HepG2 (cell line): Measurements from ENCODE around the gene CSNK1G1. TPM values are rescaled to one million over a fixed set of nuclear protein-coding genes. Genes with fewer than 3 reads are reported as not detected.

ENCODE experiments used
- AKAP8 ChIP-seq: sonication (generic); formaldehyde crosslinking; IDR thresholded peaks from 2 replicates; pipeline ENCODE4 v1.5.1; 2020; ENCODE audit warnings: mild to moderate bottlenecking, missing genetic modification reagents
- CEBPZ ChIP-seq: IDR thresholded peaks from 2 replicates; pipeline ENCODE4 v1.6.1; 2012; ENCODE audit warnings: low read length, improper control_type of control experiment
- CTCF ChIP-seq: sonication (generic); formaldehyde crosslinking; IDR thresholded peaks from 2 replicates; pipeline ENCODE4 v1.5.0; 2020; ENCODE audit warnings: mild to moderate bottlenecking, missing genetic modification reagents, moderate library complexity
- ERF ChIP-seq: IDR thresholded peaks from 2 replicates; pipeline ENCODE4 v1.6.1; 2018; ENCODE audit warnings: missing biosample characterization, missing genetic modification reagents
- ISL2 ChIP-seq: sonication (generic); formaldehyde crosslinking; IDR thresholded peaks from 2 replicates; pipeline ENCODE4 v1.5.0; 2020; ENCODE audit warnings: missing genetic modification reagents
- KDM6A ChIP-seq: IDR thresholded peaks from 2 replicates; pipeline ENCODE4 v1.6.1; 2016; ENCODE audit warnings: low read depth
- LCORL ChIP-seq, 2 experiments: fragments of 450-650 bp in 1 of 2; sonication (generic) in 1 of 2; formaldehyde crosslinking in 1 of 2; IDR thresholded peaks; 2 replicates each; pipeline versions ENCODE4 v1.5.0 to v1.6.1; 2017 to 2020; ENCODE audit warnings: antibody characterized with exemption in 1 of 2, missing genetic modification reagents in 1 of 2
- MAFG ChIP-seq: sonication (generic); formaldehyde crosslinking; IDR thresholded peaks from 2 replicates; pipeline ENCODE4 v1.5.1; 2020; ENCODE audit warnings: mild to moderate bottlenecking, missing genetic modification reagents
- NFE2L2 ChIP-seq: fragments of 150-350 bp; IDR thresholded peaks from 2 replicates; pipeline ENCODE4 v1.6.1; 2014; ENCODE audit warnings: low read length
- POLR2G ChIP-seq: fragments of 200-400 bp; formaldehyde crosslinking; IDR thresholded peaks from 2 replicates; pipeline ENCODE4 v1.6.1; 2018; ENCODE audit warnings: mild to moderate bottlenecking, low read depth, low read length, moderate library complexity
- TCF12 ChIP-seq, 2 experiments: fragments of 450-650 bp in 1 of 2; sonication (generic) in 1 of 2; formaldehyde crosslinking in 1 of 2; IDR thresholded peaks; 2 replicates each; pipeline versions ENCODE4 v1.6.1 to v1.8.0; 2017 to 2022; ENCODE audit warnings: antibody characterized with exemption in 1 of 2, mild to moderate bottlenecking in 1 of 2, missing genetic modification reagents in 1 of 2, moderate library complexity in 1 of 2
- THAP8 ChIP-seq: sonication (generic); formaldehyde crosslinking; IDR thresholded peaks from 2 replicates; pipeline ENCODE4 v1.5.1; 2020; ENCODE audit warnings: missing genetic modification reagents, mild to moderate bottlenecking, borderline replicate concordance
- TRIM24 ChIP-seq: sonication (generic); formaldehyde crosslinking; IDR thresholded peaks from 2 replicates; pipeline ENCODE4 v1.8.0; 2022; ENCODE audit warnings: mild to moderate bottlenecking, missing genetic modification reagents
- ZBTB1 ChIP-seq: sonication (generic); formaldehyde crosslinking; IDR thresholded peaks from 2 replicates; pipeline ENCODE4 v1.4.0; 2020; ENCODE audit warnings: missing genetic modification reagents, borderline replicate concordance
- ZNF367 ChIP-seq: sonication (generic); formaldehyde crosslinking; IDR thresholded peaks from 2 replicates; pipeline ENCODE4 v1.4.0; 2020; ENCODE audit warnings: missing genetic modification reagents, borderline replicate concordance
- ZNF737 ChIP-seq: sonication (generic); formaldehyde crosslinking; IDR thresholded peaks from 2 replicates; pipeline ENCODE4 v1.5.0; 2020; ENCODE audit warnings: missing genetic modification reagents, mild to moderate bottlenecking, borderline replicate concordance
- ZSCAN12 ChIP-seq: sonication (generic); formaldehyde crosslinking; IDR thresholded peaks from 2 replicates; pipeline ENCODE4 v1.9.0; 2021; ENCODE audit warnings: mild to moderate bottlenecking, missing genetic modification reagents
- polyA plus RNA-seq, 8 experiments: library from polyadenylated mRNA; depleted of rRNA in 3 of 8; stranded (reverse) in 7 of 8; unstranded in 1 of 8; fragments of >200 nt; fragmentation: Illumina TruSeq in 4 of 8; extraction: Trizol in 4 of 8; gene quantifications; 2 replicates each; pipeline versions ENCODE4 v1.2.1 to v1.2.3, GENCODE V29; 2011 to 2016; ENCODE audit warnings: low read depth in 4 of 8, missing spikeins in 1 of 8, mixed read lengths in 1 of 8; ENCODE audit not compliant: insufficient read depth in 1 of 8
- total RNA-seq, 5 experiments: library from RNA; depleted of rRNA; stranded (reverse); fragments of >200 nt; fragmentation: Illumina TruSeq; extraction: Trizol; gene quantifications; 2 replicates each; pipeline ENCODE4 v1.2.3, GENCODE V29; 2016; ENCODE audit warnings: low read depth in 1 of 5
- TF ChIP-seq, protein P1 (sequence below): sonication (generic); formaldehyde crosslinking; IDR thresholded peaks from 2 replicates; pipeline ENCODE4 v1.4.0; 2020; ENCODE audit warnings: mild to moderate bottlenecking, missing genetic modification reagents, borderline replicate concordance

CSNK1G1 gene
- total and polyA plus RNA-seq, 2 of the 13 experiments (the other 11 are each of a cell fraction or from before 2014, with no cell fraction given) = 8.5 to 12.6 TPM

- TF ChIP-seq MAFG (CRISPR knock-in tag) = no peak
- TF ChIP-seq TCF12 (IDR thresholded peaks at IDR 0.05) = no peak
- no peak; the same call in 1 of the 2 replicates for TF ChIP-seq TCF12 (CRISPR knock-in tag; IDR thresholded peaks at IDR 0.05)
- TF ChIP-seq LCORL (IDR thresholded peaks at IDR 0.05) = no peak
- TF ChIP-seq LCORL (CRISPR knock-in tag; IDR thresholded peaks at IDR 0.05) = no peak
- TF ChIP-seq NFE2L2 = no peak
- TF ChIP-seq CEBPZ = no peak
- TF ChIP-seq THAP8 (CRISPR knock-in tag) = no peak
- no peak for TF ChIP-seq AKAP8
- no peak for TF ChIP-seq ZNF367 (CRISPR knock-in tag)
- no peak for TF ChIP-seq ZSCAN12 (CRISPR knock-in tag)
- no peak for TF ChIP-seq ZNF737 (CRISPR knock-in tag)
- TF ChIP-seq, protein P1, sequence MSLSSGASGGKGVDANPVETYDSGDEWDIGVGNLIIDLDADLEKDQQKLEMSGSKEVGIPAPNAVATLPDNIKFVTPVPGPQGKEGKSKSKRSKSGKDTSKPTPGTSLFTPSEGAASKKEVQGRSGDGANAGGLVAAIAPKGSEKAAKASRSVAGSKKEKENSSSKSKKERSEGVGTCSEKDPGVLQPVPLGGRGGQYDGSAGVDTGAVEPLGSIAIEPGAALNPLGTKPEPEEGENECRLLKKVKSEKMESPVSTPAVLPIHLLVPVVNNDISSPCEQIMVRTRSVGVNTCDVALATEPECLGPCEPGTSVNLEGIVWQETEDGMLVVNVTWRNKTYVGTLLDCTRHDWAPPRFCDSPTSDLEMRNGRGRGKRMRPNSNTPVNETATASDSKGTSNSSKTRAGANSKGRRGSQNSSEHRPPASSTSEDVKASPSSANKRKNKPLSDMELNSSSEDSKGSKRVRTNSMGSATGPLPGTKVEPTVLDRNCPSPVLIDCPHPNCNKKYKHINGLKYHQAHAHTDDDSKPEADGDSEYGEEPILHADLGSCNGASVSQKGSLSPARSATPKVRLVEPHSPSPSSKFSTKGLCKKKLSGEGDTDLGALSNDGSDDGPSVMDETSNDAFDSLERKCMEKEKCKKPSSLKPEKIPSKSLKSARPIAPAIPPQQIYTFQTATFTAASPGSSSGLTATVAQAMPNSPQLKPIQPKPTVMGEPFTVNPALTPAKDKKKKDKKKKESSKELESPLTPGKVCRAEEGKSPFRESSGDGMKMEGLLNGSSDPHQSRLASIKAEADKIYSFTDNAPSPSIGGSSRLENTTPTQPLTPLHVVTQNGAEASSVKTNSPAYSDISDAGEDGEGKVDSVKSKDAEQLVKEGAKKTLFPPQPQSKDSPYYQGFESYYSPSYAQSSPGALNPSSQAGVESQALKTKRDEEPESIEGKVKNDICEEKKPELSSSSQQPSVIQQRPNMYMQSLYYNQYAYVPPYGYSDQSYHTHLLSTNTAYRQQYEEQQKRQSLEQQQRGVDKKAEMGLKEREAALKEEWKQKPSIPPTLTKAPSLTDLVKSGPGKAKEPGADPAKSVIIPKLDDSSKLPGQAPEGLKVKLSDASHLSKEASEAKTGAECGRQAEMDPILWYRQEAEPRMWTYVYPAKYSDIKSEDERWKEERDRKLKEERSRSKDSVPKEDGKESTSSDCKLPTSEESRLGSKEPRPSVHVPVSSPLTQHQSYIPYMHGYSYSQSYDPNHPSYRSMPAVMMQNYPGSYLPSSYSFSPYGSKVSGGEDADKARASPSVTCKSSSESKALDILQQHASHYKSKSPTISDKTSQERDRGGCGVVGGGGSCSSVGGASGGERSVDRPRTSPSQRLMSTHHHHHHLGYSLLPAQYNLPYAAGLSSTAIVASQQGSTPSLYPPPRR (CRISPR knock-in tag) = no peak
- no peak for TF ChIP-seq ZBTB1
- TF ChIP-seq POLR2G = peak; percentile 78
- no peak for TF ChIP-seq KDM6A
- TF ChIP-seq TRIM24 (CRISPR knock-in tag) = no peak
- no peak; the same call in 1 of the 2 replicates for TF ChIP-seq ISL2
- peak; percentile 18; the same call in 1 of the 2 replicates for TF ChIP-seq ERF
- TF ChIP-seq CTCF = peak; percentile 42; the same call in 1 of the 2 replicates
These were observed at the start of gene CSNK1G1 (continued) for GRCh38 chr15:64355944-64356709.
